Stomach (tissue), 4 donors: ENCODE data around the gene SEH1L.

Experiments used
- CTCF ChIP-seq, 7 experiments: fragments of 450-650 bp in 4 of 7; fragments of 200-600 bp in 3 of 7; sonication (generic) in 3 of 7; IDR thresholded peaks; one replicate each; pipeline ENCODE4 v1.5.1; 2016 to 2019; ENCODE audit warnings: antibody characterized with exemption in 7 of 7, control low read depth in 2 of 7, mild to moderate bottlenecking in 1 of 7
- POLR2A ChIP-seq, 4 donors: fragments of 450-650 bp; IDR thresholded peaks; one replicate each; pipeline ENCODE4 v1.6.1; 2016; ENCODE audit warnings: antibody characterized with exemption in 4 of 4, control low read depth in 2 of 4, mild to moderate bottlenecking in 1 of 4, moderate library complexity in 1 of 4
- POLR2AphosphoS5 ChIP-seq, 3 donors: sonication (generic); formaldehyde crosslinking; IDR thresholded peaks; one replicate each; pipeline ENCODE4 v1.6.1; 2016; ENCODE audit warnings: antibody characterized with exemption in 3 of 3

GRCh38 chr18:12908706-12909105, 39.1 kb upstream of the SEH1L start:
- TF ChIP-seq CTCF (IDR thresholded peaks at IDR 0.05): no peak
- no peak for TF ChIP-seq POLR2AphosphoS5 (IDR thresholded peaks at IDR 0.05)
- no peak for TF ChIP-seq POLR2A (IDR thresholded peaks at IDR 0.05)
